Inferior parietal cortex (tissue), 1 donor: ENCODE results near the gene COL15A1.
"Not testable (repeated sequence)": the region's sequence is repeated elsewhere in the genome, so short reads cannot be mapped to it uniquely, and the experiment has no call there.

Experiments
- DNase-seq: peaks from one replicate; pipeline ENCODE4 v3.0.0-alpha.2; 2016; ENCODE audit errors: extremely low spot score

Gene COL15A1

GRCh38 chr9:99079542-99079941, 135.8 kb downstream of the COL15A1 start:
- DNase-seq: no peak

GRCh38 chr9:99083051-99083450, 139.3 kb downstream of the COL15A1 start:
- DNase-seq: no peak

GRCh38 chr9:99085949-99086948, 142.5 kb downstream of the COL15A1 start:
- DNase-seq: no peak

GRCh38 chr9:99087462-99087861, 143.8 kb downstream of the COL15A1 start:
- DNase-seq: no peak

- no peak for DNase-seq
These were observed 146.8 kb downstream of the COL15A1 start for GRCh38 chr9:99090336-99091130.

- DNase-seq: no peak
These were observed 149.2 kb downstream of the COL15A1 start for GRCh38 chr9:99092643-99093491.

GRCh38 chr9:99093492-99093791, 149.7 kb downstream of the COL15A1 start:
- DNase-seq: no peak

GRCh38 chr9:99095565-99095964, 151.9 kb downstream of the COL15A1 start:
- no peak for DNase-seq

- DNase-seq: no peak
These were observed 152.7 kb downstream of the COL15A1 start for GRCh38 chr9:99096409-99096808.

- DNase-seq: not testable (repeated sequence)
These were observed 156.3 kb downstream of the COL15A1 start for GRCh38 chr9:99099806-99100585.

GRCh38 chr9:99101271-99101670, 157.6 kb downstream of the COL15A1 start:
- DNase-seq: no peak

- no peak for DNase-seq
These were observed 158.1 kb downstream of the COL15A1 start for GRCh38 chr9:99101812-99102211.

GRCh38 chr9:99103054-99103895, 159.6 kb downstream of the COL15A1 start:
- DNase-seq: no peak

GRCh38 chr9:99103901-99104458, 160.3 kb downstream of the COL15A1 start:
- peak; percentile 46 for DNase-seq

- peak; percentile 87 for DNase-seq
These were observed 160.9 kb downstream of the COL15A1 start, which contains the start of gene TGFBR1 for GRCh38 chr9:99104459-99105151. Gene TGFBR1, plus strand, starts transcription at chr9:99105113. Its CDS starts 93 bp downstream, at chr9:99105206.

- no peak for DNase-seq
These were observed 161.7 kb downstream of the COL15A1 start for GRCh38 chr9:99105152-99106043.

GRCh38 chr9:99106044-99106375, 162.3 kb downstream of the COL15A1 start:
- no peak for DNase-seq

GRCh38 chr9:99107421-99107820, 163.7 kb downstream of the COL15A1 start:
- no peak for DNase-seq
